GM23248 (cell line): ENCODE data around the gene ASH1L.

Experiments used
- EZH2 ChIP-seq: fragments of 200-600 bp; sonication (generic); IDR thresholded peaks from 2 replicates; pipeline ENCODE4 v1.6.1; 2018; ENCODE audit warnings: antibody characterized with exemption, mild to moderate bottlenecking; ENCODE audit not compliant: insufficient read depth, poor library complexity, severe bottlenecking
- EZH2phosphoT487 ChIP-seq: fragments of 200-600 bp; sonication (generic); IDR thresholded peaks from 2 replicates; pipeline ENCODE4 v1.6.1; 2018; ENCODE audit warnings: antibody characterized with exemption, moderate library complexity, mild to moderate bottlenecking, low read depth; ENCODE audit not compliant: insufficient read depth

GRCh38 chr1:155420788-155421187 is 141.8 kb downstream of the ASH1L start:
- no peak for TF ChIP-seq EZH2
- TF ChIP-seq EZH2phosphoT487 = no peak
